Common myeloid progenitor, CD34-positive (primary cell): ENCODE data around the gene APOA5.
"Not testable (repeated sequence)": the region's sequence is repeated elsewhere in the genome, so short reads cannot be mapped to it uniquely, and the experiment has no call there.

Source experiments
- CTCF ChIA-PET: fragments of 350-600 bp; sonication (Branson Sonifier 250); formaldehyde crosslinking; loops from one replicate; lab custom pipeline; 2021; ENCODE audit warnings: antibody characterized with exemption; lab: Charles Lee
- POLR2A ChIA-PET: fragments of 350-600 bp; sonication (Branson Sonifier 250); formaldehyde crosslinking; loops from one replicate; lab custom pipeline; 2021; ENCODE audit warnings: antibody characterized with exemption; lab: Charles Lee
- DNase-seq, 3 donors: peaks; one replicate each; pipeline versions ENCODE4 v3.0.0 to v3.0.0-alpha.2; 2013
- H3K27ac ChIP-seq, 2 experiments: 1 replicate in 1 of 2; 2 replicates in 1 of 2; pipeline ENCODE4 v1.7.0; 2013; ENCODE audit warnings: inconsistent platforms in 2 of 2, low read length in 2 of 2, mild to moderate bottlenecking in 2 of 2, low read depth in 1 of 2, moderate library complexity in 1 of 2; ENCODE audit not compliant: severe bottlenecking in 2 of 2, insufficient read depth in 1 of 2, poor library complexity in 1 of 2
- H3K27me3 ChIP-seq, 5 experiments: replicated peaks in 2 of 5; 1 replicate in 3 of 5; 2 replicates in 2 of 5; pipeline versions ENCODE4 v1.6.1 to v1.7.0; 2013; ENCODE audit warnings: low read length in 4 of 5, mild to moderate bottlenecking in 2 of 5, moderate library complexity in 2 of 5, inconsistent platforms in 1 of 5; ENCODE audit not compliant: insufficient read depth in 5 of 5, control insufficient read depth in 4 of 5
- H3K36me3 ChIP-seq, 4 experiments: 1 replicate in 2 of 4; 2 replicates in 2 of 4; pipeline versions ENCODE4 v1.6.1 to v1.7.0; 2013; ENCODE audit warnings: low read length in 3 of 4, control low read depth in 1 of 4, mild to moderate bottlenecking in 1 of 4; ENCODE audit not compliant: control insufficient read depth in 4 of 4, insufficient read depth in 4 of 4
- H3K4me1 ChIP-seq, 4 experiments: 1 replicate in 3 of 4; 2 replicates in 1 of 4; pipeline versions ENCODE4 v1.6.1 to v1.7.1; 2013; ENCODE audit warnings: low read length in 3 of 4, mild to moderate bottlenecking in 3 of 4, control low read depth in 1 of 4, inconsistent platforms in 1 of 4, moderate library complexity in 1 of 4; ENCODE audit not compliant: control insufficient read depth in 4 of 4, insufficient read depth in 4 of 4; ENCODE audit errors: control extremely low read depth in 1 of 4
- H3K4me3 ChIP-seq, 7 experiments: 1 replicate in 4 of 7; 2 replicates in 3 of 7; pipeline versions ENCODE4 v1.5.1 to v1.7.0; 2013; ENCODE audit warnings: mild to moderate bottlenecking in 7 of 7, low read length in 6 of 7, moderate library complexity in 6 of 7, inconsistent platforms in 2 of 7, low read depth in 2 of 7, control low read depth in 1 of 7; ENCODE audit not compliant: insufficient read depth in 4 of 7, control insufficient read depth in 1 of 7; ENCODE audit errors: extremely low read depth in 1 of 7
- H3K9me3 ChIP-seq, 5 experiments: 1 replicate in 4 of 5; 2 replicates in 1 of 5; pipeline versions ENCODE4 v1.6.1 to v1.7.1; 2013; ENCODE audit warnings: low read length in 4 of 5, mild to moderate bottlenecking in 2 of 5, inconsistent platforms in 1 of 5, low read depth in 1 of 5, moderate library complexity in 1 of 5; ENCODE audit not compliant: control insufficient read depth in 4 of 5, insufficient read depth in 2 of 5; ENCODE audit errors: control extremely low read depth in 1 of 5
- WGBS: methylation state at CpG from one replicate; pipeline ENCODE4 v1.1.5; 2013; ENCODE audit not compliant: insufficient coverage; 5-methylcytosine and 5-hydroxymethylcytosine counted together

Gene APOA5

DNA sequence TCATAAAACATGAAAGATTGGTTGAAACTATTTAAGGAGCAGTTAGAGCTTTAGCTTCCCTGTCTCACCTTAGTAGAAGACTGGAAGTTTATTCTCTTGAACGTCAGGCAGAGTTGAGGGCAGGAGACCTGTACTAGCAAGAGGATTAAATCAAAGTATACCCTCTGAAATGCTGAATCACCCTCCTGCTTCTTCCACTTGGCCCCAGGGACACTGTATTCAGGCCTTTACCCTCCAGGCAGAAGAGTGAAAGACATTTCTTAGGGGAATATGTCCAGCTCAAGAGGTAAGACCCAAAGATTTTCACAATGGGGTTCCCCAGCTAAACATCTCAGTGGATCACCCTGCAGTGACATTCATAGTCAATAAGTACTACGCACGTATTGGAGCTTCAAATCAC lies 19.5 kb upstream of the APOA5 start:
- WGBS: 100% methylated on average over 2 of the region's 3 CpGs
- no peaks in the 10 kb centered on the region for H3K9me3 ChIP-seq
- no peak overlapping the region for H3K4me3 ChIP-seq
- no peak overlapping the region for H3K27ac ChIP-seq
- ChIA-PET CTCF (no interaction called here), POLR2A (interaction anchor here (1.2 kb wide), 1 partner anchor 39 kb away, joined by 3 read pairs; no protein-coding TSS in a partner anchor)
- H3K36me3 ChIP-seq: no peaks in the 10 kb centered on the region
- H3K27me3 ChIP-seq: peaks cover 0 to 2% (median 0%) of the 10 kb centered on the region in 5 experiments
- H3K4me1 ChIP-seq: no peaks in the 10 kb centered on the region
- no peak for DNase-seq

DNA sequence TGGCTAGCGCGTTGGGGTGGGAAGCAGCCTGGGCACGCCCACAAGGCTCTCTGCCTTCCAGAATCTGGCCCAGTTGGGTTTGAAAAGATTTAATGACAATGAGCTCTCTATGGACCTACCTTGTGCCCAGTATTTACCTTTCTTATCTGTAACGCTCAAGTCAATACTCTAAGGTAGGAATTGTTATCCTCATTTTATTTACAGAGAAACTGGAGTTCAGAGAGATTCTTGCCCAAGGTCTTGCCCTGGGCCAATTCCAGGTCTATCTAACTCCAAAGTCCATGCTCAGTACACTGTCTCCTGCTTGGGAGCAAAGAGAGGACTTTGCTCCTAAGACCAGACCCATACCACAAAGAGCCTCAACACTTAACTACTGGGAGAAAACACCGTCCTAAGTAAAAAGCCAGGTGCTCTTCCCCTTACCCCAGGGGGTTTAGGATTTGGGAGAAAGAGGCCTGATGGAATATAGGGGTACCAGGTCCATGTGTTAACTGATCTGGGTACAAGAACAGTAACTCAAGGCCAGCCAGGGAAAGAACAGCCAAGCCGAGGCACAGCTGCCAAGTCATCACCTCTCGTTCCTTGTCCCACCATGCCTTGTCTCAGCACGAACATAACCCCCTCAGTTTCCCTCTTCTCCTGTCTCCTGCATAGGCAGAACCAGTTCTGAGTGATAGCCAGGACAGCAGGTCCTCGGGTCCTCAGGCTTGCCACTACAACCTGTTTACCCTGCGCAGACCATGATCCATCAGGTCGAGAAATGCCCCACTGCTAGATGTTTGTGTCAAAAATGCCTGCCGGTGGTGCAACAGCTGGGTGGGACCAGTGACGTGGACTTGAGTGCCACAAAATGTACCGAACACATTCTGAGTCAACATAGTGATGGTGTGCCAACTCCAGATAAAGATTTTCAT lies 16.8 kb upstream of the APOA5 start:
- POLR2A ChIA-PET: no interaction called here
- no peaks in the 10 kb centered on the region for H3K4me1 ChIP-seq
- no peak for DNase-seq
- no peak overlapping the region for H3K27ac ChIP-seq
- no peaks in the 10 kb centered on the region for H3K9me3 ChIP-seq
- no peak overlapping the region for H3K4me3 ChIP-seq
- 92% methylated on average over 9 of the region's 14 CpGs for WGBS
- no peaks in the 10 kb centered on the region for H3K36me3 ChIP-seq
- peaks cover 0 to 2% (median 0%) of the 10 kb centered on the region in 5 experiments for H3K27me3 ChIP-seq
- CTCF ChIA-PET: no interaction called here

GRCh38 chr11:116807601-116808261 lies 16.1 kb upstream of the APOA5 start:
- no peak overlapping the region for H3K27ac ChIP-seq
- no peak for DNase-seq
- POLR2A ChIA-PET: interaction anchor here (0.6 kb wide), 1 partner anchor 12 kb away, joined by 6 read pairs; no protein-coding TSS in a partner anchor
- H3K9me3 ChIP-seq: no peaks in the 10 kb centered on the region
- WGBS: 100% methylated on average over 3 of the region's 6 CpGs
- CTCF ChIA-PET: interaction anchor here (1.1 kb wide), 1 partner anchor 28 kb away, joined by 4 read pairs; no protein-coding TSS in a partner anchor
- H3K27me3 ChIP-seq: peaks cover 0 to 2% (median 0%) of the 10 kb centered on the region in 5 experiments
- no peak overlapping the region for H3K4me3 ChIP-seq
- H3K4me1 ChIP-seq: no peaks in the 10 kb centered on the region
- H3K36me3 ChIP-seq: no peaks in the 10 kb centered on the region

DNA sequence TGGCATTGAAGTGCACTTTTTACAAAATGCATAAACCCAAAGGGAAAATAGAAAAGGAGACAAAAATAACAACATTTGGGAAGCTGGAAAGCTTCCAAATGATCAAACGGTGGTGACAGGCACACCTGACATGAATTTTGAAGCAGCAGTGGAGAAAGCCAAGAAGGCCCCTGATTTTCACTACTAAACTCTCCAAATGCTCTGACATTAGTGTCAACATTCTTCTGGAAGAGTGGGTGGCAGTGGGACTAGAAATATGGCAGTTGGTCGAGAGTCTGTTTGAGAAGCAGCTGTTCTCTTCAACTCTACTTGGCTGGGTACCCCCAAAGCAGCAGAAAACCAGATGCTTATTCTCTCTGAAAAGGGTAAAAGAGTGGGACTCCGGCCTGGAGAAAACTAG lies 12.3 kb upstream of the APOA5 start:
- WGBS: 75% methylated on average over 3 of the region's 3 CpGs
- H3K36me3 ChIP-seq: no peaks in the 10 kb centered on the region
- H3K4me1 ChIP-seq: no peaks in the 10 kb centered on the region
- ChIA-PET CTCF (interaction anchor here (1.2 kb wide), 1 partner anchor 10 kb away, joined by 3 read pairs; no protein-coding TSS in a partner anchor), POLR2A (no interaction called here)
- H3K9me3 ChIP-seq: no peaks in the 10 kb centered on the region
- H3K4me3 ChIP-seq: no peak overlapping the region
- peaks cover 0 to 2% (median 0%) of the 10 kb centered on the region in 5 experiments for H3K27me3 ChIP-seq
- H3K27ac ChIP-seq: no peak overlapping the region
- no peak for DNase-seq

DNA sequence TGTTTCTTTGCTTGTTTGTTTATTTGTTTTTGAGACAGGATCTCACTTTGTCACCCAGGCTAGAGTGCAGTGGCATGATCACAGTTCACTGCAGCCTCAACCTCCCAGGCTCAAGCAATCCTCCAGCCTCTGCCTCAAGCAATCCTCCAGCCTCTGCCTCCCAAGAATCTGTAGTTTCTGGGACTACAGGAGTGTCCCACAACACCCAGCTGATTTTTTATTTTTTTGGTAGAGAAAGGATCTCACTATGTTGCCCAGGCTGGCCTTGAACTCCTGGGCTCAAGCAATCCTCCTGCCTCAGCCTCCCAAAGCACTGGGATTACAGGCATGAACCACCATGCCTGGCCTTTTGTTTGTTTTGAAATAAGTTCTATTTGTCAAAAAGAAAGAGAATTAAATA lies 10.0 kb upstream of the APOA5 start:
- H3K4me3 ChIP-seq, H3K4me1 ChIP-seq, DNase-seq, CTCF ChIA-PET, H3K27ac ChIP-seq, H3K9me3 ChIP-seq, H3K27me3 ChIP-seq, H3K36me3 ChIP-seq, POLR2A ChIA-PET: not testable (repeated sequence)

- Histone ChIP-seq H3K4me3 (no peak overlapping the region), H3K4me1 (no peaks in the 10 kb centered on the region), H3K27me3 (no peaks in the 10 kb centered on the region), H3K9me3 (no peaks in the 10 kb centered on the region), H3K36me3 (no peaks in the 10 kb centered on the region), H3K27ac (no peak overlapping the region)
- DNase-seq: no peak
- ChIA-PET CTCF (interaction anchor here (0.7 to 1.4 kb wide), 4 partner anchors 9 to 21 kb away, joined by 3 to 4 read pairs (median 3); no protein-coding TSS in a partner anchor), POLR2A (no interaction called here)
- WGBS: 100% methylated on average over 1 of the region's 2 CpGs
Observed at GRCh38 chr11:116800610-116801009, 8.9 kb upstream of the APOA5 start.

DNA sequence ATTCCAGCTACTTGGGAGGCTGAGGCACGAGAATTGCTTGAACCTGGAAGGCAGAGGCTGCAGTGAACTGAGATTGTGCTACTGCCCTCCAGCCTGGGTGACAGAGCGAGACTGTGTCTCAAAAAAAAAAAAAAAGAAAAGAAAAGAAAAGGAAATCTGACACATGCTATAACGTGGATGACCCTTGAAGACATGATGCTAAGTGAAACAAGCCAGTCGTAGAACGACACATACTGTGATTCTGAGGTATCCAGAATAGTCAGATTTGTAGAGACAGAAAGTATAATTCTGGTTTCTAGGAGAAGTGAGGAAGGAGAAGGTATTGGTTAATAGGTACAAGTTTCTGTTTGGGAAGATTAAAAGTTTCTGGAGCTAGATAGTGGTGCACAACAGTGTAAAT lies 6.7 kb upstream of the APOA5 start:
- WGBS: 98% methylated on average over 5 of the region's 5 CpGs
- no peak overlapping the region for H3K27ac ChIP-seq
- no peaks in the 10 kb centered on the region for H3K36me3 ChIP-seq
- ChIA-PET POLR2A (no interaction called here), CTCF (interaction anchor here (1.5 to 1.8 kb wide), 2 partner anchors 8 to 35 kb away, joined by 6 to 7 read pairs; partner anchors contain the start of gene APOA5)
- H3K4me3 ChIP-seq: no peak overlapping the region
- no peaks in the 10 kb centered on the region for H3K9me3 ChIP-seq
- no peak for DNase-seq
- no peaks in the 10 kb centered on the region for H3K27me3 ChIP-seq
- H3K4me1 ChIP-seq: no peaks in the 10 kb centered on the region
